OCI-LY3 (cell line): ENCODE data around the gene CYP8B1.

Source experiments
- H2AFZ ChIP-seq: fragments of 200-600, 300-600 bp; shearing (Covaris generic); 2 replicates; pipeline ENCODE4 v1.6.0; 2014; ENCODE audit warnings: antibody characterized with exemption, low read depth, low read length
- H3K27ac ChIP-seq: fragments of 200-600, 300-600 bp; sonication (generic); 2 replicates; pipeline ENCODE4 v1.5.1; 2014; ENCODE audit warnings: mild to moderate bottlenecking, low read length, moderate library complexity, mixed read lengths
- H3K27me3 ChIP-seq: fragments of 200-600, 300-600 bp; sonication (generic); 2 replicates; pipeline ENCODE4 v1.6.1; 2014; ENCODE audit warnings: low read depth, low read length, mixed read lengths
- H3K36me3 ChIP-seq: fragments of 200-600, 300-600 bp; sonication (generic); replicated peaks from 2 replicates; pipeline ENCODE3; 2014; ENCODE audit warnings: low read depth, low read length, mixed read lengths
- H3K4me1 ChIP-seq: fragments of 300-600, 200-600 bp; sonication (generic); 2 replicates; pipeline ENCODE4 v1.6.1; 2014; ENCODE audit warnings: low read length, mixed read lengths
- H3K4me2 ChIP-seq: fragments of 200-600, 300-600 bp; sonication (generic); 2 replicates; pipeline ENCODE4 v1.6.1; 2014; ENCODE audit warnings: low read length, mixed read lengths
- H3K4me3 ChIP-seq: fragments of 300-600, 200-600 bp; sonication (generic); 2 replicates; pipeline ENCODE4 v1.5.1; 2014; ENCODE audit warnings: antibody characterized with exemption, mild to moderate bottlenecking, low read length, moderate library complexity
- H3K79me2 ChIP-seq: fragments of 300-600, 200-600 bp; shearing (Covaris generic); 2 replicates; pipeline ENCODE4 v1.6.1; 2014; ENCODE audit warnings: mild to moderate bottlenecking, low read length, mixed read lengths
- H3K9ac ChIP-seq: fragments of 300-600, 200-600 bp; shearing (Covaris generic); 2 replicates; pipeline ENCODE4 v1.6.0; 2014; ENCODE audit warnings: mild to moderate bottlenecking, low read length, moderate library complexity
- H3K9me3 ChIP-seq: fragments of 200-600, 300-600 bp; shearing (Covaris generic); 2 replicates; pipeline ENCODE4 v1.6.1; 2014; ENCODE audit warnings: low read length, mixed read lengths; ENCODE audit not compliant: insufficient read depth
- H4K20me1 ChIP-seq: fragments of 200-600, 300-600 bp; sonication (generic); 2 replicates; pipeline ENCODE4 v1.6.1; 2016; ENCODE audit warnings: low read length, mixed read lengths; ENCODE audit not compliant: insufficient read depth
- EZH2phosphoT487 ChIP-seq: fragments of 200-600 bp; shearing (Covaris generic); IDR thresholded peaks from 2 replicates; pipeline ENCODE4 v1.6.1; 2018; ENCODE audit warnings: antibody characterized with exemption, mixed run types, low read depth
- TF ChIP-seq, protein P1 (sequence below): fragments of 200-600, 300-600 bp; sonication (generic); IDR thresholded peaks from 2 replicates; pipeline ENCODE4 v1.5.1; 2014; ENCODE audit warnings: antibody characterized with exemption, low read length, low read depth

The CYP8B1 gene

DNA sequence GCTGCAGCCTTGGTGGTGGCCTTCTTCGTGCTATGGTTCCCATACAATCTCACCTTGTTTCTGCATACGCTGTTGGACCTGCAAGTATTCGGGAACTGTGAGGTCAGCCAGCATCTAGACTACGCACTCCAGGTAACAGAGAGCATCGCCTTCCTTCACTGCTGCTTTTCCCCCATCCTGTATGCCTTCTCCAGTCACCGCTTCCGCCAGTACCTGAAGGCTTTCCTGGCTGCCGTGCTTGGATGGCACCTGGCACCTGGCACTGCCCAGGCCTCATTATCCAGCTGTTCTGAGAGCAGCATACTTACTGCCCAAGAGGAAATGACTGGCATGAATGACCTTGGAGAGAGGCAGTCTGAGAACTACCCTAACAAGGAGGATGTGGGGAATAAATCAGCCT lies 10.4 kb downstream of the CYP8B1 start:
- TF ChIP-seq, protein P1, sequence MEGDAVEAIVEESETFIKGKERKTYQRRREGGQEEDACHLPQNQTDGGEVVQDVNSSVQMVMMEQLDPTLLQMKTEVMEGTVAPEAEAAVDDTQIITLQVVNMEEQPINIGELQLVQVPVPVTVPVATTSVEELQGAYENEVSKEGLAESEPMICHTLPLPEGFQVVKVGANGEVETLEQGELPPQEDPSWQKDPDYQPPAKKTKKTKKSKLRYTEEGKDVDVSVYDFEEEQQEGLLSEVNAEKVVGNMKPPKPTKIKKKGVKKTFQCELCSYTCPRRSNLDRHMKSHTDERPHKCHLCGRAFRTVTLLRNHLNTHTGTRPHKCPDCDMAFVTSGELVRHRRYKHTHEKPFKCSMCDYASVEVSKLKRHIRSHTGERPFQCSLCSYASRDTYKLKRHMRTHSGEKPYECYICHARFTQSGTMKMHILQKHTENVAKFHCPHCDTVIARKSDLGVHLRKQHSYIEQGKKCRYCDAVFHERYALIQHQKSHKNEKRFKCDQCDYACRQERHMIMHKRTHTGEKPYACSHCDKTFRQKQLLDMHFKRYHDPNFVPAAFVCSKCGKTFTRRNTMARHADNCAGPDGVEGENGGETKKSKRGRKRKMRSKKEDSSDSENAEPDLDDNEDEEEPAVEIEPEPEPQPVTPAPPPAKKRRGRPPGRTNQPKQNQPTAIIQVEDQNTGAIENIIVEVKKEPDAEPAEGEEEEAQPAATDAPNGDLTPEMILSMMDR: no peak
- TF ChIP-seq EZH2phosphoT487: no peak
- Histone ChIP-seq H3K36me3 (no peaks in the 10 kb centered on the region), H2AFZ (no peak overlapping the region), H3K79me2 (no peaks in the 10 kb centered on the region), H3K4me1 (no peaks in the 10 kb centered on the region), H3K27me3 (no peaks in the 10 kb centered on the region), H3K27ac (no peak overlapping the region), H4K20me1 (no peaks in the 10 kb centered on the region), H3K9ac (no peak overlapping the region), H3K4me2 (no peak overlapping the region), H3K9me3 (no peaks in the 10 kb centered on the region), H3K4me3 (no peak overlapping the region)

GRCh38 chr3:42864321-42864950 lies 11.2 kb downstream of the CYP8B1 start:
- Histone ChIP-seq H2AFZ (no peak overlapping the region), H3K9me3 (no peaks in the 10 kb centered on the region), H4K20me1 (no peaks in the 10 kb centered on the region), H3K27me3 (no peaks in the 10 kb centered on the region), H3K4me2 (no peak overlapping the region), H3K36me3 (no peaks in the 10 kb centered on the region), H3K4me1 (no peaks in the 10 kb centered on the region), H3K79me2 (no peaks in the 10 kb centered on the region), H3K27ac (no peak overlapping the region), H3K4me3 (no peak overlapping the region), H3K9ac (no peak overlapping the region)
- no peak for TF ChIP-seq EZH2phosphoT487
- TF ChIP-seq, protein P1: no peak

GRCh38 chr3:42856544-42856943 lies 19.1 kb downstream of the CYP8B1 start:
- TF ChIP-seq, protein P1: no peak
- TF ChIP-seq EZH2phosphoT487: no peak
- H3K4me2 ChIP-seq: peak overlapping the region; percentile 6; the same call in 1 of the 2 replicates

DNA sequence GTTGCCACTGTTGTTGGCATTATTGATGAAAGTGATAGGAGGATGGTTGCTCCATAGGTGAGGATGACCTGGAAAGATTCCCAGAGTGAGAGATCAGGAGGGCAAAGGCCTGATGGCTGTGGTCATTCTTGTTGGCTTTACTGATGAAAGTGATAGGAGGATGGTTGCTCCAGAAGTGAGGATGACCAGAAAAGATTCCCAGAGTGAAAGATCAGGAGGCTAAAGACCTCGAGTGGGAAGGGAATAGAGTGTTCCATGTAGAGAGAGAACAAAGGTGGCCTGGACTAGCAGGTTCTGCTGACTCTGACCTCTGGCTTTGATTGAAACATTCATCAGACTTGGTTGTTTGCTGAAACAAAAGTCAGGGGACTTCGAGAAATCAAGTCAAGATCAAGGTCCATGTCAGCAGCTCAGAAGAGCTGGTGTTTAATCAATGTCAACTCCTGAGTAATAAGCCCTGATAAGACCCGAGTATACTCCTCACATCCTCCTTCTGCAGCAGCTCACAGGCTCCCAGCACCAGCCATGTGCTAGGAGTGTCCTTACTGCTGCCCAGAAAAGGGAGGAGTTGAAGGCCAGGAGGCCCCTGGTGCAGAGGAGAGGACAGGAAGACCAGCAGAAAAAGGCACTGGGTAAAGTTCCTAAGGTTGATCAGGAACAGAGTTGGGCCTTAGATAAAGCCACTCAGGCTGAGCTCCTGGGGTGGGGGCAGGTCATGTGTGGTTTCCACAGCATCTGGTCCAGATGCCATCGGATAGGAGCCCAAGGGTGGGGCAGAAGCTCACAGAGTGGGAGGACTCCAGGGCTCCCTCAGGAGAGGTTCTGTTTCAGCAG lies 19.9 kb downstream of the CYP8B1 start:
- no peak overlapping the region for H3K27ac ChIP-seq
- no peak overlapping the region for H2AFZ ChIP-seq
- peaks cover 9% of the 10 kb centered on the region for H3K27me3 ChIP-seq
- H3K4me2 ChIP-seq: 0 out of 2 replicates have a peak overlapping the region, but pooled peaks have one; percentile 6
- TF ChIP-seq EZH2phosphoT487: no peak
- TF ChIP-seq, protein P1: no peak
- no peaks in the 10 kb centered on the region for H3K79me2 ChIP-seq
- H3K4me3 ChIP-seq: no peak overlapping the region
- H3K9ac ChIP-seq: no peak overlapping the region
- H3K36me3 ChIP-seq: no peaks in the 10 kb centered on the region
- H3K4me1 ChIP-seq: peaks cover 11% of the 10 kb centered on the region
- no peaks in the 10 kb centered on the region for H4K20me1 ChIP-seq
- no peaks in the 10 kb centered on the region for H3K9me3 ChIP-seq

More at GRCh38 chr3:42856544-42856943, 19.1 kb downstream of the CYP8B1 start:
- Histone ChIP-seq H4K20me1 (no peaks in the 10 kb centered on the region), H2AFZ (no peak overlapping the region), H3K4me3 (no peak overlapping the region), H3K27ac (no peak overlapping the region), H3K27me3 (peaks cover 4% of the 10 kb centered on the region), H3K9me3 (no peaks in the 10 kb centered on the region), H3K36me3 (no peaks in the 10 kb centered on the region), H3K9ac (no peak overlapping the region), H3K79me2 (no peaks in the 10 kb centered on the region), H3K4me1 (peaks cover 11% of the 10 kb centered on the region)
